ENCODE measurements around the gene RELT. TPM values are rescaled to one million over a fixed set of nuclear protein-coding genes. Genes with fewer than 3 reads are reported as not detected.

The RELT gene
- total RNA-seq, 1 experiment from 2014 or later, result 10.2 TPM

DNA sequence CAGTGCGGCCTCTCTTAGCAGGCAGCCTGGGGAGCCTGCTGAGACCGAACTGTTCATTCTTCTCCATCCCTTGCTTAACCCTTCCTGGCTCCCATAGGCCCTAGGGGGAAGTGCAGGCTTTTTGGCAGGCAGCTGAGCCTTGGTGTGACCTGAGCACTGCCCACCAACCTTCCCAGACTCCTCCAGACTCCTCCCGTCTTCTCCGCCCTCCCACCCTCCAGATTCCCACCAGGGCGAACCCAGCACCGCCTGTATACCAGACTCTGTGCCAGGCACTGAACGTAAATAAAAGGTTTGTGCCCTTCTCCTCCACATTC, 7.9 kb downstream of the RELT start:
- Histone ChIP-seq H2BK15ac (ENCODE audit: low read depth, low read length) (no peak overlapping the region), H3K18ac (ENCODE audit: insufficient read length, low read depth, low read length) (no peak overlapping the region), H4K8ac (replicated peaks; ENCODE audit: insufficient read length, low read depth, low read length) (no peak overlapping the region), H3K79me2 (ENCODE audit: insufficient read depth, low read length) (no peaks in the 10 kb centered on the region), H3K79me1 (ENCODE audit: insufficient read depth, low read depth, low read length, poor library complexity, severe bottlenecking) (no peaks in the 10 kb centered on the region), H4K5ac (ENCODE audit: insufficient read length, low read depth, low read length) (no peak overlapping the region), H3K56ac (ENCODE audit: insufficient read length, low read depth, low read length) (no peak overlapping the region), H2BK12ac (ENCODE audit: insufficient read length, low read depth, low read length) (no peak overlapping the region), H2AFZ (ENCODE audit: low read length) (no peak overlapping the region), H4K20me1 (ENCODE audit: control insufficient read depth, insufficient read depth, insufficient read length) (no peaks in the 10 kb centered on the region), H2BK120ac (ENCODE audit: low read depth, low read length, poor library complexity, severe bottlenecking) (no peak overlapping the region), H3K23me2 (ENCODE audit: insufficient read length, low read depth, low read length, poor library complexity, severe bottlenecking) (no peaks in the 10 kb centered on the region), H2AK5ac (ENCODE audit: insufficient read length, low read length) (no peak overlapping the region), H3K4me2 (ENCODE audit: insufficient read depth, insufficient read length, low read length) (no peak overlapping the region), H3K4ac (ENCODE audit: low read depth, low read length) (no peak overlapping the region), H3K27me3 (ENCODE audit: insufficient read depth, low read length) (no peaks in the 10 kb centered on the region), H3K23ac (ENCODE audit: insufficient read length, low read depth, low read length) (no peak overlapping the region), H4K91ac (ENCODE audit: insufficient read length, low read depth, low read length) (no peak overlapping the region), H2BK5ac (ENCODE audit: insufficient read length, low read length) (no peak overlapping the region), H3K14ac (ENCODE audit: insufficient read depth, low read length) (no peak overlapping the region), H3K27ac (ENCODE audit: insufficient read length, low read depth, low read length) (no peak overlapping the region), H3T11ph (ENCODE audit: low read length) (no peak overlapping the region), H3K4me1 (ENCODE audit: insufficient read depth, low read length) (no peaks in the 10 kb centered on the region), H3K9me3 (ENCODE audit: control insufficient read depth, low read depth, low read length) (no peaks in the 10 kb centered on the region), H2BK20ac (ENCODE audit: low read depth, low read length, poor library complexity, severe bottlenecking) (no peak overlapping the region), H3K9ac (ENCODE audit: extremely low read depth, insufficient read length, low read length) (no peak overlapping the region)
- no CpG with 5 or more reads among the region's 7 CpGs for WGBS (ENCODE audit: extremely low coverage, insufficient read length, low lambda C conversion rate)
- Mint-ChIP-seq H3K4me1 (peaks cover 24 to 41% of the 10 kb centered on the region in 2 experiments), H3K4me3 (no peak overlapping the region), H3K36me3 (ENCODE audit: insufficient read depth in 1 of 3, low read depth in 3 of 3) (peaks cover 0 to 2% (median 0%) of the 10 kb centered on the region in 3 experiments; a peak in 1 of 7 replicates), H3K9me3 (no peaks in the 10 kb centered on the region), H3K27ac (no peak overlapping the region), H3K27me3 (ENCODE audit: low read depth) (no peaks in the 10 kb centered on the region; the same call in 1 of the 2 replicates)
- TF ChIP-seq, protein P1, sequence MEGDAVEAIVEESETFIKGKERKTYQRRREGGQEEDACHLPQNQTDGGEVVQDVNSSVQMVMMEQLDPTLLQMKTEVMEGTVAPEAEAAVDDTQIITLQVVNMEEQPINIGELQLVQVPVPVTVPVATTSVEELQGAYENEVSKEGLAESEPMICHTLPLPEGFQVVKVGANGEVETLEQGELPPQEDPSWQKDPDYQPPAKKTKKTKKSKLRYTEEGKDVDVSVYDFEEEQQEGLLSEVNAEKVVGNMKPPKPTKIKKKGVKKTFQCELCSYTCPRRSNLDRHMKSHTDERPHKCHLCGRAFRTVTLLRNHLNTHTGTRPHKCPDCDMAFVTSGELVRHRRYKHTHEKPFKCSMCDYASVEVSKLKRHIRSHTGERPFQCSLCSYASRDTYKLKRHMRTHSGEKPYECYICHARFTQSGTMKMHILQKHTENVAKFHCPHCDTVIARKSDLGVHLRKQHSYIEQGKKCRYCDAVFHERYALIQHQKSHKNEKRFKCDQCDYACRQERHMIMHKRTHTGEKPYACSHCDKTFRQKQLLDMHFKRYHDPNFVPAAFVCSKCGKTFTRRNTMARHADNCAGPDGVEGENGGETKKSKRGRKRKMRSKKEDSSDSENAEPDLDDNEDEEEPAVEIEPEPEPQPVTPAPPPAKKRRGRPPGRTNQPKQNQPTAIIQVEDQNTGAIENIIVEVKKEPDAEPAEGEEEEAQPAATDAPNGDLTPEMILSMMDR (conservative IDR thresholded peaks at IDR 0.05), result no peak
- DNase-seq, result no peak

Measured in H9 (cell line).